Measurements from ENCODE around the gene AGO4. TPM values are rescaled to one million over a fixed set of nuclear protein-coding genes. Genes with fewer than 3 reads are reported as not detected.

AGO4 gene
- 13.8 and 16.1 TPM in 2 replicates for total RNA-seq

DNA sequence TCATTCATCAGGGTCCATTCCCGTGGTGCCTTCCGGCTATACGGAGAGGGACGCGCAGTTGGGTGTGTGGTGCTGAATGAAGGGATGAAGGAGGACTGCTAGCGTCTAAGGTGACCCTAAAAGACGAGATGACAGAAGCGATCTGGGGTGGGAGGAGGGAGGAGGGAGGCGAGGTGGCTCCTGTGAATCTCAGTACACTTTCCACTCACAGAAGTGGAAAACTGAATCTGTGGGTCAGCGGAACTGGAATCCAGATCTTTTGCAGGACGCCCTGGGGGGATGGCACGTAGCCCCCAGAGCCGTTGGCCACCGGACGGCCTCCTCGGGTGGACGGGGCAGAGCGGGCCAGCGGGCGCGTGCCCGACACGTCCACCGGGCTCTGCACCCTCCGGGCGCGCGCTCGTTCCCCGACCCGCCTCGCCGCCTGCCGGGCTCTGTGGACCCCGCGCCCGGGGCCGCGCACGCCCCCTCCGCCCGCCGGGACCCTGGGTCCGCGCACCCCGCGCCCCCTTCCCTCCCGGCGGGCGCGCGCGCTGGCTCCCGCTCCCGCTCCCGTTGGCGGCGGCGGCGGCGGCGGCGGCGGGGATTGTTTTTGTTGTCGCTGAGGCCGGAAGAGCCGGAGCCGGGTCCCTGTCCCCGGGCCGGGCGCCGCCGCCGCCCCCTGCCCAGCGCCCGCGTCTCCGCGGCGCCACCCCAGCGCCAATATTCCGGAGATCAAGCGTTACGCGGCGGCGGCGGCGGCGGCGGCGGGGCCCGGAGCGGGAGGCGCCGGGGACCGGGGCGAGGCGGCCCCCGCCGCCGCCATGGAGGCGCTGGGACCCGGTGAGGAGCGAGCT, at the start of gene AGO4:
TSS of gene AGO4 (plus strand) at position 403 of the 836 bp plus-strand sequence. CDS start at position 804, 401 bp downstream.
- no peak for TF ChIP-seq CTCF (IDR thresholded peaks at IDR 0.05; ENCODE audit: insufficient read depth, low read depth, low read length)
- peak within 1 kb of the TSS; percentile 66 for H3K4me3 ChIP-seq (ENCODE audit: low read depth, low read length)
- peak; percentile 36 for DNase-seq (ENCODE audit: low read depth)

- H3K4me3 ChIP-seq (ENCODE audit: low read depth, low read length): no peak overlapping the region
- DNase-seq (ENCODE audit: low read depth): no peak
- no peak for TF ChIP-seq CTCF (IDR thresholded peaks at IDR 0.05; ENCODE audit: insufficient read depth, low read depth, low read length)
Measured at GRCh38 chr1:35762141-35762540, 45.7 kb upstream of the AGO4 start.

DNA sequence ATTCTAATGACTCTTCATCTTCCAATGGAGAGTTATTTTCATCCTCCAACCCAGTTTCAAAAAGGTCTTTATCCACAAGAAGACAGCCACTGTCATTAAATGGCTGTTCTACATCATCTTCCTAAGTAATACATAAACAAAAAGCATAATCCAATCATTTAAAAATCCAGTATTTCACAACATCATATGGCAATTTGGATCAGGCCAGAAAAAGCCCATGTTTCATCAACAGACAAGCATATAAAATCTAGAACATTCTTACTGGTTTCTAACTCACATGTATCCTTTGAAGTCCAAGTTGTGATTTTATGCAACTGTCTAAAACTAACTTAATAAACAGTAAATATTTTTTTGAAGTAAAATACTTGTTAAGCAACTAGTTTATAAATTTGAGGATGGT, 44.6 kb upstream of the AGO4 start:
- H3K4me3 ChIP-seq (ENCODE audit: low read depth, low read length): no peak overlapping the region
- TF ChIP-seq CTCF (IDR thresholded peaks at IDR 0.05; ENCODE audit: insufficient read depth, low read depth, low read length): no peak
- DNase-seq (ENCODE audit: low read depth): peak; percentile 75

GRCh38 chr1:35764283-35764682, 43.5 kb upstream of the AGO4 start:
- TF ChIP-seq CTCF (IDR thresholded peaks at IDR 0.05; ENCODE audit: insufficient read depth, low read depth, low read length): no peak
- no peak overlapping the region for H3K4me3 ChIP-seq (ENCODE audit: low read depth, low read length)
- DNase-seq (ENCODE audit: low read depth): no peak

DNA sequence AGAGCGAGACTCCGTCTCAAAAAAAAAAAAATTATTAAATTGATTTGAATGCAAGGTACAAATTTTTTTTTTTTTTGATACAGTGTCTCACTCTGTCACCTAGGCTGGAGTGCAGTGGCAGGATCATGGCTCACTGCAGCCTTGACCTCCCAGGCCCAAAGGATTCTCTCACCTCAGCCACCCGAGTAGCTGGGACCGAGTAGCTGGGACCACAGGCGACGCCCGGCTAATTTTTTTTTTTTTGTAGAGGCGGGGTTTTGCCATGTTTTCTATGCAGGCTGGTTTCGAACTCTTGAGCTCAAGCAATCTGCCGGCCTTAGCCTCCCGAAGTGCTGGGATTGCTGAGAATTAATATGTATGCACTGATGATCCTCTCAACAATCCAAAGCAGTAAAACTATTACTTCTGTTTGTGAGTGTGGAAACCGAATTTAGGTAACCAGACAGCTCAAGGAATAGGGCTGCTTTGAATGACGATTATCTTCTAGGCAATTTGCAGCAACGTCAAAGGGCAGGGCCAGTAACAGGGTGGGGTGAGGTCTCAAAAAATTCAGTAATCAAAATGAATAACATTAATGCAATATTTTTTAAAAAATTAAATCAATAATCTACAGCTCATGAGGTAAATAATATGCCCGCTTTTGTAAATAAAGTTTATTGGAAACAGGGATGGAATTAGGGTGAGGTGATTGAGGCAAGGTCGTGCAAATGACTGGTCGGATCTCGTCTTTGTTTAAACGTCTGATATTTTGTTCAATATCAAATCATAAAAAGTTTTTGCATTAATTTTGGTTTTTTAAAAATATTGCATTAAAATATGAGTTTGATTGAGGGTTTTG, 39.2 kb upstream of the AGO4 start:
- DNase-seq (ENCODE audit: low read depth): peak; percentile 19
- H3K4me3 ChIP-seq (ENCODE audit: low read depth, low read length): peak overlapping the region; percentile 81
- TF ChIP-seq CTCF (IDR thresholded peaks at IDR 0.05; ENCODE audit: insufficient read depth, low read depth, low read length): no peak

GRCh38 chr1:35769188-35769758, 38.5 kb upstream of the AGO4 start:
- peak; percentile 22 for TF ChIP-seq CTCF (IDR thresholded peaks at IDR 0.05; ENCODE audit: insufficient read depth, low read depth, low read length)
- peak; percentile 87 for DNase-seq (ENCODE audit: low read depth)

More at GRCh38 chr1:35769188-35769758, 38.5 kb upstream of the AGO4 start:
- peak overlapping the region; percentile 81 for H3K4me3 ChIP-seq (ENCODE audit: low read depth, low read length)

All from fibroblast of villous mesenchyme (primary cell).